BE2C (cell line): Measurements from ENCODE around the gene MTCL1.

ENCODE experiments used
- DNase-seq: peaks from one replicate; pipeline ENCODE4 v3.0.0-alpha.2; 2020
- H3K27me3 ChIP-seq: fragments of 250-450 bp; sonication (Bioruptor Pico); 2 replicates; pipeline ENCODE4 v1.5.1; 2020; ENCODE audit warnings: mild to moderate bottlenecking
- H3K36me3 ChIP-seq: fragments of 250-450 bp; sonication (Bioruptor Pico); 2 replicates; pipeline ENCODE4 v1.5.1; 2020; ENCODE audit warnings: mild to moderate bottlenecking
- H3K4me1 ChIP-seq: fragments of 250-450 bp; sonication (Bioruptor Pico); 2 replicates; pipeline ENCODE4 v1.5.1; 2020
- H3K4me3 ChIP-seq: 2 replicates; pipeline ENCODE4 v1.5.1; 2011; ENCODE audit warnings: low read depth, low read length
- H3K9me3 ChIP-seq: fragments of 250-450 bp; sonication (Bioruptor Pico); 2 replicates; pipeline ENCODE4 v1.5.1; 2020
- CTCF ChIP-seq: IDR thresholded peaks from 2 replicates; pipeline ENCODE4 v1.5.1; 2012; ENCODE audit warnings: mild to moderate bottlenecking, low read depth, low read length

The MTCL1 gene

GRCh38 chr18:8816816-8817215, 111.5 kb downstream of the MTCL1 start:
- Histone ChIP-seq H3K36me3 (peaks cover 5% of the 10 kb centered on the region; the same call in 1 of the 2 replicates), H3K9me3 (no peaks in the 10 kb centered on the region), H3K4me1 (no peaks in the 10 kb centered on the region), H3K4me3 (no peak overlapping the region), H3K27me3 (no peaks in the 10 kb centered on the region)
- no peak for TF ChIP-seq CTCF
- DNase-seq = no peak

DNA sequence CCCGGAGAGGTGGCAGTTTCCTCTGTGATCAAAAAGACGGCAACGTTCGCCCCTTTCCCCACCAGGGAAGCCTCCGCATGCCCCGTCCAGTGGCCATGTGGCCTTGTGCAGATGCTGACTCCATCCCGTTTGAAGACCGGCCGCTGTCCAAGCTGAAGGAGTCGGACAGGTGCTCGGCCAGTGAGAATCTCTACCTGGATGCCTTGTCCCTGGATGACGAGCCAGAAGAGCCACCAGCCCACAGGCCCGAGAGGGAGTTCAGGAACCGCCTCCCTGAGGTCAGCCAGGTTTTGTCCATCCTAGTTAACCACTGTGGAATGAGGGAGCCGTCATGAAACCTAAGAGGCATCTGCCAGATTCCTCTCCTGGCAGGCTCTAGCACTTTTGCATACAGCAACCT, 113.6 kb downstream of the MTCL1 start:
- no peaks in the 10 kb centered on the region for H3K9me3 ChIP-seq
- H3K27me3 ChIP-seq = no peaks in the 10 kb centered on the region
- TF ChIP-seq CTCF = no peak
- no peak for DNase-seq
- H3K4me1 ChIP-seq = no peaks in the 10 kb centered on the region
- no peak overlapping the region for H3K4me3 ChIP-seq
- peaks cover 5% of the 10 kb centered on the region; the same call in 1 of the 2 replicates for H3K36me3 ChIP-seq

DNA sequence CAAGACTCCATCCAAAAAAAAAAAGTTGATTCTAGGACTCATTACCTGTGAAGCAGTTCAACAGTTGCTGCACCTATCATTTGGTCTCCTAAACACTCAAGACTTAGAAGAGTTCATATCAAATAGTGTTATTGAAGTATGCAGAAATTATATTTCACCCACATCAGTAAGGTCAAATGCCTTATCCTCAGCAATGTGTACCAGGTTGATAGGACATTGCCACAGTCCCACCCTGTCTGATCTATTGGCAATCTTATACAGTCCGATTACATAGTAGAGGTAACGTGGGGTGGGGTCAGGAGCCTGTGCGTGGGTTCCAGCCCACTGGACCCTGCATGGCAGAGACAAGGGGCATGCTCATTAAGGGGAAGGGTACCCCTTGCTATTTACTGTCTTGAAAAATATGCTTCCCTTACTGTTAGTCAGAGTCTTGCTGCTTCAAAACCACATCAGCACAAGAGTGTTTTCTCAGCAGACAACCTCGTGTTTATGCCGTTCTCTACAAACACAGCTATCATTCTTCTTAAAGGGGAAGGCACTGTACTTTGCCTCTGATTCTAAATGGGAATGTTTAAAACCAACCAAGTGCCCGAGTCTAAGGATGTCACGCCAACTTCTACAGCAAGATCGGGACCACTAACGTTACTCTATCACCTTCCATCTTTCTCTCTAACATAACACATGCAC, 115.2 kb downstream of the MTCL1 start:
- H3K27me3 ChIP-seq = no peaks in the 10 kb centered on the region
- H3K9me3 ChIP-seq = no peaks in the 10 kb centered on the region
- no peaks in the 10 kb centered on the region for H3K4me1 ChIP-seq
- H3K4me3 ChIP-seq = no peak overlapping the region
- peaks cover 5% of the 10 kb centered on the region; the same call in 1 of the 2 replicates for H3K36me3 ChIP-seq
- no peak for DNase-seq
- TF ChIP-seq CTCF = no peak

DNA sequence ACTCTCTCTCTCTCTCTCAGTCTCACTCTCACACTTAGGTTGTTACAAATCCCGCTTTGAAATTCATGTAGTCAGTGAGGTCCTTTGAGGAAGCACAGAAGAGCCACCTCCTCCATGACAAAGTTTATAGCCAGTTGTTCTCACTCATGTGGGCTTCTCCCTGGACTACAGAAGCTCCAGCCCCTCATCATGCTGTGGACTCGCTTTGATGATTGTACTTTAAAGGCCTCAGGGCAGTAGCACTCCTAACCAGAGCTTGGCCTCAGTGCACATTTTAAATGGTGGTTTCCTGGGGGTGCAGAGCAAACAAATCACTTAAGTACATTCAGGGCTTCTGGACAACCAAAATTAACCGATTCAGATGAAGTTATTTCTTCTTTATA, 115.7 kb downstream of the MTCL1 start:
- DNase-seq = no peak
- peaks cover 5% of the 10 kb centered on the region; the same call in 1 of the 2 replicates for H3K36me3 ChIP-seq
- H3K27me3 ChIP-seq = no peaks in the 10 kb centered on the region
- H3K4me3 ChIP-seq = no peak overlapping the region
- no peaks in the 10 kb centered on the region for H3K9me3 ChIP-seq
- no peak for TF ChIP-seq CTCF
- H3K4me1 ChIP-seq = no peaks in the 10 kb centered on the region

- no peak for DNase-seq
- TF ChIP-seq CTCF = no peak
- Histone ChIP-seq H3K27me3 (no peaks in the 10 kb centered on the region), H3K36me3 (peaks cover 5% of the 10 kb centered on the region; the same call in 1 of the 2 replicates), H3K9me3 (no peaks in the 10 kb centered on the region), H3K4me1 (no peaks in the 10 kb centered on the region), H3K4me3 (no peak overlapping the region)
Measured at GRCh38 chr18:8821531-8821930, 116.2 kb downstream of the MTCL1 start.

- H3K4me1 ChIP-seq = no peaks in the 10 kb centered on the region
- H3K36me3 ChIP-seq = peaks cover 5% of the 10 kb centered on the region; the same call in 1 of the 2 replicates
- H3K27me3 ChIP-seq = no peaks in the 10 kb centered on the region
- no peaks in the 10 kb centered on the region for H3K9me3 ChIP-seq
- no peak for TF ChIP-seq CTCF
- DNase-seq = no peak
- H3K4me3 ChIP-seq = no peak overlapping the region
Measured at GRCh38 chr18:8822643-8823042, 117.3 kb downstream of the MTCL1 start.
